Nephron progenitor cell (in vitro differentiated cells): ENCODE results near the gene JDP2.

Source experiments
- DNase-seq: peaks from one replicate; pipeline ENCODE4 v3.0.0; 2021
- H3K27ac Mint-ChIP-seq: 2 replicates; pipeline ENCODE4 v1.8.0; 2021; ENCODE audit warnings: mild to moderate bottlenecking, moderate library complexity, mixed read lengths
- H3K27me3 Mint-ChIP-seq: 2 replicates; pipeline ENCODE4 v1.8.0; 2021; ENCODE audit warnings: mild to moderate bottlenecking, low read depth, mixed read lengths; ENCODE audit not compliant: poor library complexity
- H3K36me3 Mint-ChIP-seq: 2 replicates; pipeline ENCODE4 v1.8.0; 2021; ENCODE audit warnings: low read depth, mixed read lengths
- H3K4me1 Mint-ChIP-seq: 2 replicates; pipeline ENCODE4 v1.8.0; 2021; ENCODE audit warnings: mixed read lengths
- H3K4me3 Mint-ChIP-seq: 2 replicates; pipeline ENCODE4 v1.8.0; 2021; ENCODE audit warnings: mild to moderate bottlenecking, moderate library complexity, mixed read lengths
- H3K9me3 Mint-ChIP-seq: 2 replicates; pipeline ENCODE4 v1.8.0; 2021; ENCODE audit warnings: mild to moderate bottlenecking, moderate library complexity, mixed read lengths
- TF ChIP-seq, protein P1 (sequence below): fragments of 200-600 bp; sonication (generic); IDR thresholded peaks from 2 replicates; pipeline ENCODE4 v1.5.0; 2021; ENCODE audit warnings: antibody characterized with exemption

The JDP2 gene

DNA sequence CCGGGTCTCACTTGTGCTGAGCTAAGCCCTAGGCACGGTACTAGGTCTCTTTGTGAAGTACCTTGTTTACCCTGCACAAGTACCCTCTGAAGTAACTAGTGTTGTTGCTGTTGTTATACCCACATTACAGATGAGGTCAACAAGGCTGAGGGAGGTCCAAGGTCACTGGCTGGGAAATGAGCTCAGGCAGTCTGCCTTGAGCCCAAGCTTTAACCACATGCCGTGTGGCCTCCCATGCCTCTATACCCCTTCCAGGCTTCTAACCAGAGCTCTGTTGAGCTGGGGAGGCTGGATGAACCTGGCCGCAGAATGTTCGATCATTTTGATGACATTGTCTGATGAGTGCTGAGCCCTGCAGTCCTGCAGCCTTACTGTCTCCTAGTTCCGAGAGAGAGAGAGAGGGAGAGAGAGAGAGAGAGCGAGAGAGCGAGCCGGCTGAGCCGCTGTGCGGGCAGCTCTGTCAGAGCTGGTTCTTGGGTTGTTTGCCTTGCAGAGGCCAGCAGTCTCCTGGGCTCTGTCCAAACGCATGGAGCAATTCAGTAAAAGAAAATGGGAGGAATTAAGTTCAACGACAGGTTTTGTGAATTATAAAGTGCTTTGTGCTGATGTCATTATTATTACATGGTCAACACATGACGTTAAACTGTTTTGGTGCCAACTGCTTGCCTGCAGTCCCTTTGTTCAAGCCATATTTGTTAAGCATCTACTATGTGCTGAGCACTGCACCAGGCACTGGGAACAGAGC, 13.1 kb downstream of the JDP2 start:
- H3K27me3 Mint-ChIP-seq: peaks cover 3% of the 10 kb centered on the region
- DNase-seq: no peak
- H3K4me3 Mint-ChIP-seq: no peak overlapping the region
- TF ChIP-seq, protein P1, sequence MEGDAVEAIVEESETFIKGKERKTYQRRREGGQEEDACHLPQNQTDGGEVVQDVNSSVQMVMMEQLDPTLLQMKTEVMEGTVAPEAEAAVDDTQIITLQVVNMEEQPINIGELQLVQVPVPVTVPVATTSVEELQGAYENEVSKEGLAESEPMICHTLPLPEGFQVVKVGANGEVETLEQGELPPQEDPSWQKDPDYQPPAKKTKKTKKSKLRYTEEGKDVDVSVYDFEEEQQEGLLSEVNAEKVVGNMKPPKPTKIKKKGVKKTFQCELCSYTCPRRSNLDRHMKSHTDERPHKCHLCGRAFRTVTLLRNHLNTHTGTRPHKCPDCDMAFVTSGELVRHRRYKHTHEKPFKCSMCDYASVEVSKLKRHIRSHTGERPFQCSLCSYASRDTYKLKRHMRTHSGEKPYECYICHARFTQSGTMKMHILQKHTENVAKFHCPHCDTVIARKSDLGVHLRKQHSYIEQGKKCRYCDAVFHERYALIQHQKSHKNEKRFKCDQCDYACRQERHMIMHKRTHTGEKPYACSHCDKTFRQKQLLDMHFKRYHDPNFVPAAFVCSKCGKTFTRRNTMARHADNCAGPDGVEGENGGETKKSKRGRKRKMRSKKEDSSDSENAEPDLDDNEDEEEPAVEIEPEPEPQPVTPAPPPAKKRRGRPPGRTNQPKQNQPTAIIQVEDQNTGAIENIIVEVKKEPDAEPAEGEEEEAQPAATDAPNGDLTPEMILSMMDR: no peak
- H3K36me3 Mint-ChIP-seq: peaks cover 56% of the 10 kb centered on the region
- peaks cover 56% of the 10 kb centered on the region for H3K4me1 Mint-ChIP-seq
- H3K9me3 Mint-ChIP-seq: no peaks in the 10 kb centered on the region
- no peak overlapping the region for H3K27ac Mint-ChIP-seq

DNA sequence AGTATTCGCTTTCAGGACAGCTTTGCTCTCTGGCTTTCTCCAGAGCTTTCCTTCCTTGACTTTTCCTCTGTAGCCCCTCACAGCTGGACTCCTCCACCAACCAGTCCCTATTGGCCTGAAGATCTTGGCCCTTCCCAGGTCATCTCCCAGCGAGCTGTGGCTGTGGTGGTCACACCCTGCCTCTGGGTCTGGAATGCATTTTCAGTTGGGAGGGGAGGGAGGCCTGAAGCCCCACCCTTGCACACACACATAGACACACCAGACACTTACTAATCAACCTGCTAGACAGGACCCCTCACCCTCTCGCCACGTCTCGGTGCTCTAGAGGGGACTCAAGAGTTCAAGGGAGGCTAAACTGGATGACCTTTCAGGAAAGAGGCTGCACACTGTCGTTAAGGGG, 13.9 kb downstream of the JDP2 start:
- no peaks in the 10 kb centered on the region for H3K27me3 Mint-ChIP-seq
- peaks cover 53% of the 10 kb centered on the region for H3K36me3 Mint-ChIP-seq
- peak overlapping the region; percentile 81 for H3K27ac Mint-ChIP-seq

DNA sequence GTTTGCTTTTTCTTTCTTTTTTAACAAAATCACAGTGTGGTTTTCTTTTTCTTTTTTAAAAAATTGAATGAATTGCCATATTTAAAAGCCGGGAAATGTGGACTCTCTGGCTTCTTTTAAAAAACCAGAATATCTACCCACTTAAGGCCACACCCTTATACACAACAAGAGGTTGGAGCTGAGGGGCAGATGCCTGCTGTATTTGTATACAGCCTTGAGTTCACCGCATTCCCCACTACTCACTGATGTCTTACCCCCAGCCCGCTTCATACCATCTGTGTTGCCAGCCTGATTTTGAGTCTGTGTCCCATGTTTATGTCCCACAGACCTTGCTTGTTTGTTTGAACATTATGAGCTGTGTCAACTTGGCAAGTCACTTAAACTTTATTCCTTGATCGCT, 14.3 kb downstream of the JDP2 start:
- no peaks in the 10 kb centered on the region for H3K9me3 Mint-ChIP-seq
- no peak for DNase-seq
- peak overlapping the region; percentile 10 for H3K27ac Mint-ChIP-seq
- H3K4me1 Mint-ChIP-seq: peaks cover 56% of the 10 kb centered on the region
- TF ChIP-seq, protein P1: no peak
- no peak overlapping the region for H3K4me3 Mint-ChIP-seq
- no peaks in the 10 kb centered on the region for H3K27me3 Mint-ChIP-seq
- peaks cover 53% of the 10 kb centered on the region for H3K36me3 Mint-ChIP-seq

More for the DNA sequence above, 13.9 kb downstream of the JDP2 start:
- TF ChIP-seq, protein P1: no peak
- Mint-ChIP-seq H3K9me3 (no peaks in the 10 kb centered on the region), H3K4me1 (peaks cover 56% of the 10 kb centered on the region), H3K4me3 (no peak overlapping the region)
- DNase-seq: no peak

DNA sequence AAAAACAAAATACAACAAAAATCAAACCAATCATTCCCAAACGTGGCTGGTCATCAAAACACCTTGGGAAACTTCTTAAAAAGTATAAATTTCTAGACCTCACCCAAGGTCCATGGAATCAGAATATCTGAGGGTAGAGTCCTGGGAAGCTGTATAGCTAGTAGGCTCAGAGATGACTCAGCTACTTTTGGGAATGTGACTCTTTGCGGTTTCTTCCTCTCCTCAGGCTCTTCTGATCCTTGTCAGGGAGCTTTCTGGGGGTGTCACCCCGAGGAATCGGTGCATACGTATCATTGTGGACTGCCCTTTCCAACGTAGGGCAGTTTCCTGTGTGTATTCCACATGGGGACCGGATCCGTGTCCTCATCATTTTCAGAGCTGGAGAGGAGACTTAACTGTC, 14.8 kb downstream of the JDP2 start:
- Mint-ChIP-seq H3K9me3 (no peaks in the 10 kb centered on the region), H3K36me3 (peaks cover 53% of the 10 kb centered on the region), H3K4me1 (peaks cover 53% of the 10 kb centered on the region), H3K27ac (peak overlapping the region; percentile 10), H3K27me3 (no peaks in the 10 kb centered on the region), H3K4me3 (no peak overlapping the region)
- no peak for DNase-seq
- TF ChIP-seq, protein P1: no peak

DNA sequence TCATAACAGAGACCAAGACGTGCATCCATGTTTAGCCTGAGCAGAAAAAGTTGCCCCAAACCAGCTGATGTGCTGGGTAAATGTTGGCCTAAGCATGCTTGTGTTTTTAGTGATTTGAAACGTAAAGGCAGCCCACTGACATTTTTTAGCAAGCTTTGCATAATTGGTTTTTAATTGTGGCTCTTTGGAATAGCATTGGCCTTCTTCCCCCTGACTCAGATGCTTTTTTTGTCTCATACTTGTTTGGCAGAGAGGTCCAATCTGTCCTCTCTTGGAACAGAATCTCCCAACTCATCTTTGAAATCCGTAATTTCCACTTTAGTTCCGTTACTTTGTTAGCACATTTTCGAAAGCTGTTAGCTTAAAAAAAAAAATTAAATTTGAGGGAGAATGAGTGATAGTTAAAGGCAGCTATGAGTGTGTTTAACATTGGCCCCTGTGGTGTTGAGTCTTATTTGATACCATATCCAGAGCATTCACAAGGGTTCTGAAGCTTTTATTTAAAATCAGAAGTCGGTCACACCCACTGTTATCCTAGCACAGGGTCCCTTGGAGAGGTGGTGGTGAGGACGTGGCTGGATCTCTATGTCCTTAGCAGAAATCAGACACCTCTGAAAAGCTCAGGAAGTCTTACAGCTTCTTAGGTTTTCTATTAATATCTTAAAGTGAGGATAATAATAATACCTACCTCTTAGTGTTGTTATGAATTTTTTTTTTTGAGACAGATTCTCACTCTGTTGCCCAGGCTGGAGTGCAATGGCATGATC, 15.6 kb downstream of the JDP2 start:
- peaks cover 47% of the 10 kb centered on the region for H3K4me1 Mint-ChIP-seq
- no peak overlapping the region for H3K27ac Mint-ChIP-seq
- no peak overlapping the region for H3K4me3 Mint-ChIP-seq
- no peaks in the 10 kb centered on the region for H3K9me3 Mint-ChIP-seq
- DNase-seq: no peak
- peaks cover 53% of the 10 kb centered on the region for H3K36me3 Mint-ChIP-seq
- TF ChIP-seq, protein P1: no peak
- H3K27me3 Mint-ChIP-seq: no peaks in the 10 kb centered on the region
